GM21423 (cell line): ENCODE results near the gene GHR.
"Not testable (repeated sequence)": the region's sequence is repeated elsewhere in the genome, so short reads cannot be mapped to it uniquely, and the experiment has no call there.

Experiments
- ATAC-seq: cut with Tn5 transposase; IDR thresholded peaks from one replicate; pipeline ENCODE4 v1.9.1; 2021; ENCODE audit warnings: mild to moderate bottlenecking, moderate library complexity; ENCODE audit not compliant: unreplicated experiment

GHR gene

GRCh38 chr5:42638972-42639371 lies 215.7 kb downstream of the GHR start:
- ATAC-seq = no peak

GRCh38 chr5:42640835-42641234 lies 217.6 kb downstream of the GHR start:
- ATAC-seq = no peak

- ATAC-seq = no peak
These were observed 218.2 kb downstream of the GHR start for GRCh38 chr5:42641336-42642005.

- no peak for ATAC-seq
These were observed 218.8 kb downstream of the GHR start for GRCh38 chr5:42642006-42642405.

GRCh38 chr5:42643360-42643759 lies 220.1 kb downstream of the GHR start:
- no peak for ATAC-seq

GRCh38 chr5:42645138-42645537 lies 221.9 kb downstream of the GHR start:
- ATAC-seq = no peak

GRCh38 chr5:42648036-42648435 lies 224.8 kb downstream of the GHR start:
- no peak for ATAC-seq

- ATAC-seq = no peak
These were observed 225.7 kb downstream of the GHR start for GRCh38 chr5:42648915-42649314.

GRCh38 chr5:42650084-42650483 lies 226.8 kb downstream of the GHR start:
- no peak for ATAC-seq

- no peak for ATAC-seq
These were observed 230.5 kb downstream of the GHR start for GRCh38 chr5:42653705-42654104.

- ATAC-seq = no peak
These were observed 231.4 kb downstream of the GHR start for GRCh38 chr5:42654645-42655044.

- no peak for ATAC-seq
These were observed 232.9 kb downstream of the GHR start for GRCh38 chr5:42655982-42656650.

GRCh38 chr5:42656651-42657015 lies 233.4 kb downstream of the GHR start:
- no peak for ATAC-seq

GRCh38 chr5:42659869-42660268 lies 236.6 kb downstream of the GHR start:
- not testable (repeated sequence) for ATAC-seq

GRCh38 chr5:42665857-42666256 lies 242.6 kb downstream of the GHR start:
- no peak for ATAC-seq

GRCh38 chr5:42666869-42667268 lies 243.6 kb downstream of the GHR start:
- ATAC-seq = no peak

- no peak for ATAC-seq
These were observed 245.0 kb downstream of the GHR start for GRCh38 chr5:42668254-42668653.

- ATAC-seq = no peak
These were observed 249.7 kb downstream of the GHR start for GRCh38 chr5:42672925-42673324.

GRCh38 chr5:42675602-42676001 lies 252.4 kb downstream of the GHR start:
- ATAC-seq = no peak

- ATAC-seq = no peak
These were observed 253.1 kb downstream of the GHR start for GRCh38 chr5:42676362-42676761.

- no peak for ATAC-seq
These were observed 254.1 kb downstream of the GHR start for GRCh38 chr5:42677156-42677842.

- ATAC-seq = no peak
These were observed 256.8 kb downstream of the GHR start for GRCh38 chr5:42680046-42680445.
